AG09309 (cell line): ENCODE data around the gene UACA.

Experiments used
- DNase-seq: peaks from one replicate; pipeline ENCODE4 v3.0.0-alpha.2; 2010; ENCODE audit warnings: low read depth
- H3K4me3 ChIP-seq: 2 replicates; pipeline ENCODE4 v1.5.1; 2011; ENCODE audit warnings: mild to moderate bottlenecking, low read depth, low read length, moderate library complexity; ENCODE audit not compliant: control insufficient read depth
- TF ChIP-seq, protein P1 (sequence below): IDR thresholded peaks from 2 replicates; pipeline ENCODE4 v1.5.1; 2011; ENCODE audit warnings: mild to moderate bottlenecking, low read depth, low read length, inconsistent platforms; ENCODE audit not compliant: insufficient read depth, control insufficient read depth; ENCODE audit errors: missing control alignments

The UACA gene

DNA sequence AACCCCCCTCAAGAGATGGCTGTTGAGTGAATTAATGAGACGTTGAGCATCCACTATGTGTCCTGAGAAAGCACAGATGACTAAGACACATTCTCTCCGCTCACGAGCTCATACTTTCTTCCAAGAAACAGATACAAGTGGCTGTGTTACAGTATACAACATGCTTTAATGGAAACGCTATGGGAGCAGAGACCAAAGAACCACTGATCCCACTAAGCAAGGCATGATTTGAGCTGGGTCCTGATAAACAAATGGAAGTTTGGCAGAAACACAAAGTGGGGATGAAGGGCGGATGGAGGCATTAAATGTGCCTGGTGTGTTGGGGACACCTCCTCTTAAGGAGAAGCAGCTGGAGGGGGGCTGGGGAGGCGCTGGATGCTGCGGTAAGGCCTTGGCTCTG lies 129.4 kb downstream of the UACA start:
- no peak for DNase-seq
- TF ChIP-seq, protein P1, sequence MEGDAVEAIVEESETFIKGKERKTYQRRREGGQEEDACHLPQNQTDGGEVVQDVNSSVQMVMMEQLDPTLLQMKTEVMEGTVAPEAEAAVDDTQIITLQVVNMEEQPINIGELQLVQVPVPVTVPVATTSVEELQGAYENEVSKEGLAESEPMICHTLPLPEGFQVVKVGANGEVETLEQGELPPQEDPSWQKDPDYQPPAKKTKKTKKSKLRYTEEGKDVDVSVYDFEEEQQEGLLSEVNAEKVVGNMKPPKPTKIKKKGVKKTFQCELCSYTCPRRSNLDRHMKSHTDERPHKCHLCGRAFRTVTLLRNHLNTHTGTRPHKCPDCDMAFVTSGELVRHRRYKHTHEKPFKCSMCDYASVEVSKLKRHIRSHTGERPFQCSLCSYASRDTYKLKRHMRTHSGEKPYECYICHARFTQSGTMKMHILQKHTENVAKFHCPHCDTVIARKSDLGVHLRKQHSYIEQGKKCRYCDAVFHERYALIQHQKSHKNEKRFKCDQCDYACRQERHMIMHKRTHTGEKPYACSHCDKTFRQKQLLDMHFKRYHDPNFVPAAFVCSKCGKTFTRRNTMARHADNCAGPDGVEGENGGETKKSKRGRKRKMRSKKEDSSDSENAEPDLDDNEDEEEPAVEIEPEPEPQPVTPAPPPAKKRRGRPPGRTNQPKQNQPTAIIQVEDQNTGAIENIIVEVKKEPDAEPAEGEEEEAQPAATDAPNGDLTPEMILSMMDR: no peak
- no peak overlapping the region for H3K4me3 ChIP-seq

DNA sequence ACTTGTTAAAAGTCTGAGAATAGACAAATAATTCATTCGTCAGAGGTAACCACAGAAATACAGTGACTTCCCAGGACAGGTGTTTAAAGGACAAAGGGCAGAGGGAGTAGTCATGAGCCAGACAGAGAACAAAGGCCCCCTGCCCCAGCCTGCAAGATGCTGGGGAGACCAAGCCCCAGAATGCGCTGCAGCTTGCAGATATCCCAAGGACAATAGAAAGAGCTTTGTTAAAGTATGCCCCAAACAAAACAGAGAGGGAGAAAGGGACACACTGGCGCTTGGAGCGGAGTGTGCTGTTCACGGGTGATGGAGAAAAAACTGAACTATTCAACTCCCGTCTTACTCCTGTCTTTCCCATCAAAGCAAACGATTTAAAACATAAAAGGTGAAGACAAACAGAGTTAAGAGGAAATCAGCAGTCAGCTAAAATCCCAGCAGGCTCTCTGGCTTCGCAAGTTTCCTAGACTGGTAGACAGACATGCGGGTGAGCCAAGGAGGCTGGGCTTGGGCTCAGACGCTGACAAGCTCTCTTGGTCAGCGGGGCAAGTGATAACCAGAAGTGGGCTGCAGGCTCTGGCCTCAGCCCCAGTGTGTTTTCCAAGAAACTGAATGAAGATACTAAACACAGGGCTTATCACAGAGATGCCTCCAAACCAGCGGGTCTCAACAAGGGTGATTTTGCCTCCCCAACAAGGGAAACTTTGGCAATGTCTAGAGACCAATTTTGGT lies 130.1 kb downstream of the UACA start:
- DNase-seq: no peak
- TF ChIP-seq, protein P1: no peak
- no peak overlapping the region for H3K4me3 ChIP-seq

DNA sequence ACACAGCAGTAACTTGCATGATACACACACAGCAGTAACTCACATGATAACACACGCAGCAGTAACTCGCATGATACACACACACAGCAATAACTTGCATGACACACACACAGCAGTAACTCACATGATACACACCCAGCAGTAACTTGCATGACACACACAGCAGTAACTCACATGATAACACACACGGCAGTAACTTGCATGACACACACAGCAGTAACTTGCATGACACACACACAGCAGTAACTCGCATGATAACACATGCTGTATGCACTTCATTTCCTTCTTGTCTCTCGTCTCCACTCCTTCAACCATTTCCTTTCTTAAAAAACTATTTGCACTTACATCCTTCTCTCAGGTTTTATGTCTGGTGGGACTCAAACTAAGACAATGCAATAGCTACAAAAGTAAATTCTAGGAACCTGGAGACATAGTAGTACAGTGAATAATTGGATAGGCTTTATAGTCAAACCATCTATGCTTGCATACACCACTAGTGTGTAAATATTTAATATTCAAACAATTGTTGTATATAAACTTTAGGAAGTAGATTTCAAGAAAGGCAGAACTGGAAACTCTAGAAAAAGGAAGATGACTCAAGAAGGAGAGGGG lies 130.8 kb downstream of the UACA start:
- TF ChIP-seq, protein P1: no peak
- H3K4me3 ChIP-seq: no peak overlapping the region

DNA sequence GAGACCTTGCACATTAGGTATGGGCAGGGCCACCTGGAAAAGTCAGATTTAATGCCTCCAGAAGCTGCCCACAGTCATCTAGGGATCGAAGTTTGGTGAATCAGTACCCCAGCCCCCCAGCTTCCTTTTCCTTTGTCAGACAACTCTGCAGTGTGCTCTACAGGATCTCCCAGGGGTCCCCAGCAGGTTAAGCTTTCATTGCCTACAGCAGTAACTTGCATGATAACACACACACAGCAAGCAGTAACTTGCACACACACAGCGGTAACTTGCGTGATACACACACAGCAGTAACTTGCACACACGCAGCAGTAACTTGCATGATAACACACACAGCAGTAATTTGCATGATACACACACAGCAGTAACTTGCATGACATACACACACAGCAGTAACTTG lies 131.3 kb downstream of the UACA start:
- no peak for DNase-seq
- H3K4me3 ChIP-seq: no peak overlapping the region
- TF ChIP-seq, protein P1: no peak

More for the DNA sequence above, 130.8 kb downstream of the UACA start:
- no peak for DNase-seq

DNA sequence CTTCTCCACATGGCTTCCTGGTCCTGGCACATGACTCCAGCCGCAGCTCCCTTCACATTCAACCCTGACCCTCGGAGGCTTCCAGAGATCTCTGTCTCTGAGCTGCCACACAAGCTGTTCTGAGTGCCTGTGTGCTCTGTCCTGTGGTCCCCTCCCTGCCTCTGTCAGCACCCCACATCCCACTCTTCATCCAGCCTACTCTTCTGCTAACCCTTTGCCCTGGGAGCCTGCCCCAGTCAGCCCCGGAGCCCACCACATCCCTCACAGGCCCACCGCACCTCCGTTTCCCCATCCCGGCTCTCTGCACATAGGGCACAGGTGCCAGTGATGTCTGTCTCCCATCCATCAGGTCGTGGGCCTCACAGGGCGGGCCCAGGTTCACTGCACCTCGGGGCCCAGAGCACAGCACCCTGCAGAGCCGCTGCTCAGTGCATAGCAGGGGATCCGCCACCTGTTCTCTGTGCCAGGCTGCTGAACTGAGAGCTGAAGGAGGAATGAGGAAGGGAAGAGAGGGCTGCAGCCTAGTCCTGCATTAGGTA lies 133.6 kb downstream of the UACA start:
- H3K4me3 ChIP-seq: no peak overlapping the region
- DNase-seq: no peak
- TF ChIP-seq, protein P1: no peak

DNA sequence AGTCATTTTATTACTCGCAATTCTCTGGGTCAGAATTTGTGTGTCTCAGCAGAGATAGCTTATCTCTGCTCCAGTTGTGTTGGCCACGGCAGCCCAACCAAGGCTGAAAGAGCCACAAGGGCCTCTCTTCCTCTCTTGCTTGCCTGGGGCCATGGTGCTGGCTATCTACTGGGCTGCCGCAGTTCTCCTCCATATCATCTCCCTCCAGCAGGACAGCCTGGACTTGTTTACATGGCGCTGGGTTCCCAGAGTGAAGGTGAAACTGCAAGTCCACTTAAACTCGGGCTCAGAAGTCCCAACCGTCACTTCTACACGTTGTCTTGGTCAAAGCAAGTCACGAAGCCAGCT lies 134.8 kb downstream of the UACA start:
- no peak for DNase-seq
- TF ChIP-seq, protein P1: no peak
- no peak overlapping the region for H3K4me3 ChIP-seq
